DMS53 treated with DMSO at 0.1 percent for 48 hours (cell line): Measurements from ENCODE around the gene INSC.

Experiments used
- DNase-seq: peaks from one replicate; lab custom pipeline; 2025; ENCODE audit not compliant: unreplicated experiment; lab: John Stamatoyannopoulos, UW

Gene INSC

GRCh38 chr11:15286465-15286864, 171.7 kb downstream of the INSC start:
- no peak for DNase-seq

DNA sequence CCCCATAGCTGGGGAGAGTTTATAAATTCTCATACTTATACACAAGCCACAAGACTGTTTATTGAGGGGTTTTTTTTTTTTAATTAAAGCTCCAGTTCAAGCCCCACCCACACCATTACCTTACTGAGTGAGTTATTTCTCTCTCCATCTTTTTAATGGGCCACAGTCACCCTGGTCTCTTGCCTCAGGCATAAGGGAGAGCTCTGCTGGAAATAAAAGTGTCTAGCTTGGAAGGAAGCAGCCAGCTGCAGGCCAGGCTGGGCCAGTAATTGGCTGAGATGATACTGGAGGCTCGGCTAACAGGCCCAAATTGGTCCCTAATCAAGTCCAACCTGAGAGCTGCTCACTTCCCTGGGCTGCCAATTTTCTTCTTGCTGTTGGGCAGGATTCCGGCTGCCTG, 174.1 kb downstream of the INSC start:
- no peak for DNase-seq

- DNase-seq: peak; percentile 14
Observed at GRCh38 chr11:15289723-15290122, 175.0 kb downstream of the INSC start.

- DNase-seq: no peak
Observed at GRCh38 chr11:15291885-15292284, 177.2 kb downstream of the INSC start.

DNA sequence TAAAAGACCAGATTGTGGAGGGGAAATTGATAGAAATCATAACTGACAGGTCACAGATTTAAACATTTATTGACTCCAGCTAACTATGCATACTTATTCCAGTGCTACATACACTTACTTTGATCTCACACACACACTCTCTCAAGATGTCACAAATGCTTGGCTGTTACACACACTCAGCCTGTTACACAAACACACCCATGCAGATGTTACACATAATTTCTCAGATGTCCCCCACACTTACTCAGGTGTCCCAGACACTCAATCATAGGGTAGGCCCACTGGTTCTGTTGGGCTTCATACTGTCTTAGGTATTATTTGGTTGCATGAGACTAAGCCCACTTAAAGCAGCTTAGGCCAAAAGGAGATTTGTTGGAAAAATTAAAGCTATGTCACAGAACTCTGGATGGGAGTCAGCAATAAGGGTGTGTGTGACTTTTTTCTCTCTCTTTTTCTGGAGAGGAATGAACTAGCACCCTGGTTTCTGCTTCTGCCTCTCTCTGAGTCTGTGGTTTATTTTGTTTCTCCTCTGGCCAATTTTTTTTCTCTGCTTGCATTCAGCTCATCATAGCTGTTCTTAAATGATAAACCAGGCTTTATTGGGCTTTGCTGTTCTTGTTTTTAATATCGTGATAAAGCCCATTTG, 179.4 kb downstream of the INSC start:
- no peak for DNase-seq

DNA sequence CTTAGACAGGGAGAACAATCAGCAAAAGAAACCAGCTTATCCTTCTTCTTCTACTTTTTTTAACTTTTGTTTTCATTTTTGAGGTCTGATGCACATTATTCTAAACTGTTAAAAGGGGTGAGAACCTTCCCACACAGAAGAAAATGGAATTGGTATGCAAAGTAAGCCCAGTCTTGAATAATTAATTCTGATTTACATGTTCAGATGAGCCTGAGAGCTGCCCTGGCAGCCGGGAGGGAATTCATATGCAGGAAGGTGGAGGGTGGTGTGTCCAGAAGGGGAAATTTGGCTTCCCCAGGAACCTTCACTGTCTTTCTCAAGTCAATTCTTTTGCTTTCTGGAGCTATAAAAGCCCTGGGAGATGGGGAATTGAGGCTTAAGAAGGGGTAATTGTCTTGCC, 181.0 kb downstream of the INSC start:
- DNase-seq: no peak
